H9 (cell line): ENCODE measurements around the gene KAT2B. TPM values are rescaled to one million over a fixed set of nuclear protein-coding genes. Genes with fewer than 3 reads are reported as not detected.

Source experiments
- DNase-seq: peaks from one replicate; pipeline ENCODE4 v3.0.0-alpha.2; 2017
- H2AFZ ChIP-seq: one replicate; pipeline ENCODE4 v1.6.1; 2013; ENCODE audit warnings: mild to moderate bottlenecking, low read length, control low read depth, moderate library complexity
- H2AK5ac ChIP-seq: 2 replicates; pipeline ENCODE4 v1.6.1; 2013; ENCODE audit warnings: low read length, control low read depth, mixed read lengths; ENCODE audit not compliant: insufficient read length
- H2BK120ac ChIP-seq: one replicate; pipeline ENCODE4 v1.6.1; 2013; ENCODE audit warnings: low read depth, mild to moderate bottlenecking, low read length, control low read depth, inconsistent platforms; ENCODE audit not compliant: poor library complexity, severe bottlenecking
- H2BK12ac ChIP-seq: 2 replicates; pipeline ENCODE4 v1.6.1; 2013; ENCODE audit warnings: low read length, control low read depth, mixed read lengths, low read depth; ENCODE audit not compliant: insufficient read length
- H2BK15ac ChIP-seq: 2 replicates; pipeline ENCODE4 v1.6.1; 2013; ENCODE audit warnings: low read depth, low read length, control low read depth
- H2BK20ac ChIP-seq: one replicate; pipeline ENCODE4 v1.6.1; 2013; ENCODE audit warnings: low read depth, mild to moderate bottlenecking, low read length, control low read depth, inconsistent platforms; ENCODE audit not compliant: poor library complexity, severe bottlenecking
- H2BK5ac ChIP-seq: 2 replicates; pipeline ENCODE4 v1.6.1; 2013; ENCODE audit warnings: low read length, control low read depth, mixed read lengths; ENCODE audit not compliant: insufficient read length
- H3K14ac ChIP-seq: 2 replicates; pipeline ENCODE4 v1.6.1; 2013; ENCODE audit warnings: low read length, control low read depth; ENCODE audit not compliant: insufficient read depth
- H3K18ac ChIP-seq: 2 replicates; pipeline ENCODE4 v1.6.1; 2013; ENCODE audit warnings: low read depth, mild to moderate bottlenecking, mixed read lengths, low read length, control low read depth; ENCODE audit not compliant: insufficient read length
- H3K23ac ChIP-seq: 2 replicates; pipeline ENCODE4 v1.6.1; 2013; ENCODE audit warnings: low read length, control low read depth, mixed read lengths, low read depth; ENCODE audit not compliant: insufficient read length
- H3K23me2 ChIP-seq: 2 replicates; pipeline ENCODE4 v1.6.1; 2013; ENCODE audit warnings: low read depth, mild to moderate bottlenecking, mixed read lengths, low read length, control low read depth; ENCODE audit not compliant: insufficient read length, poor library complexity, severe bottlenecking
- H3K27ac ChIP-seq: 2 replicates; pipeline ENCODE4 v1.5.1; 2013; ENCODE audit warnings: low read length, control low read depth, mixed read lengths, low read depth; ENCODE audit not compliant: insufficient read length
- H3K27me3 ChIP-seq: 2 replicates; pipeline ENCODE4 v1.6.1; 2013; ENCODE audit warnings: low read length, control low read depth, inconsistent platforms; ENCODE audit not compliant: insufficient read depth
- H3K4ac ChIP-seq: 2 replicates; pipeline ENCODE4 v1.6.1; 2013; ENCODE audit warnings: low read depth, mild to moderate bottlenecking, control low read depth, inconsistent platforms, low read length, moderate library complexity
- H3K4me1 ChIP-seq: 2 replicates; pipeline ENCODE4 v1.6.1; 2013; ENCODE audit warnings: low read length, control low read depth, inconsistent platforms; ENCODE audit not compliant: insufficient read depth
- H3K4me2 ChIP-seq: 2 replicates; pipeline ENCODE4 v1.6.1; 2013; ENCODE audit warnings: low read length, control low read depth, mixed read lengths; ENCODE audit not compliant: insufficient read length, insufficient read depth
- H3K56ac ChIP-seq: 2 replicates; pipeline ENCODE4 v1.6.1; 2013; ENCODE audit warnings: low read depth, mild to moderate bottlenecking, mixed read lengths, low read length, control low read depth; ENCODE audit not compliant: insufficient read length
- H3K79me1 ChIP-seq: 2 replicates; pipeline ENCODE4 v1.6.1; 2013; ENCODE audit warnings: low read depth, mild to moderate bottlenecking, moderate library complexity, low read length, control low read depth, inconsistent platforms; ENCODE audit not compliant: insufficient read depth, poor library complexity, severe bottlenecking
- H3K79me2 ChIP-seq: 2 replicates; pipeline ENCODE4 v1.6.1; 2013; ENCODE audit warnings: low read length, control low read depth, inconsistent platforms; ENCODE audit not compliant: insufficient read depth
- H3K9ac ChIP-seq: 2 replicates; pipeline ENCODE4 v1.6.1; 2013; ENCODE audit warnings: low read length, control low read depth, mixed read lengths; ENCODE audit not compliant: insufficient read length; ENCODE audit errors: extremely low read depth
- H3K9me3 ChIP-seq: one replicate; pipeline ENCODE4 v1.6.1; 2013; ENCODE audit warnings: low read depth, low read length, inconsistent platforms; ENCODE audit not compliant: control insufficient read depth
- H3T11ph ChIP-seq: one replicate; pipeline ENCODE4 v1.6.1; 2013; ENCODE audit warnings: mild to moderate bottlenecking, low read length, control low read depth, inconsistent platforms
- H4K20me1 ChIP-seq: one replicate; pipeline ENCODE4 v1.6.1; 2013; ENCODE audit not compliant: control insufficient read depth, insufficient read length, insufficient read depth
- H4K5ac ChIP-seq: 2 replicates; pipeline ENCODE4 v1.6.1; 2013; ENCODE audit warnings: low read depth, mild to moderate bottlenecking, mixed read lengths, low read length, control low read depth; ENCODE audit not compliant: insufficient read length
- H4K8ac ChIP-seq: replicated peaks from 2 replicates; pipeline ENCODE4 v1.6.1; 2013; ENCODE audit warnings: low read length, control low read depth, mixed read lengths, low read depth; ENCODE audit not compliant: insufficient read length
- H4K91ac ChIP-seq: 2 replicates; pipeline ENCODE4 v1.6.1; 2013; ENCODE audit warnings: low read depth, mild to moderate bottlenecking, moderate library complexity, mixed read lengths, low read length, control low read depth; ENCODE audit not compliant: insufficient read length
- H3K27ac Mint-ChIP-seq, 3 experiments: 2 replicates in 2 of 3; 3 replicates in 1 of 3; pipeline ENCODE4 v1.8.0; 2020 to 2021; ENCODE audit warnings: mixed read lengths in 3 of 3, mild to moderate bottlenecking in 1 of 3, moderate library complexity in 1 of 3
- H3K27me3 Mint-ChIP-seq: 2 replicates; pipeline ENCODE4 v1.8.0; 2021; ENCODE audit warnings: low read depth, mild to moderate bottlenecking, moderate library complexity, mixed read lengths
- H3K36me3 Mint-ChIP-seq, 3 experiments: 2 replicates in 2 of 3; 3 replicates in 1 of 3; pipeline ENCODE4 v1.8.0; 2020 to 2021; ENCODE audit warnings: low read depth in 3 of 3, mixed read lengths in 3 of 3; ENCODE audit not compliant: insufficient read depth in 1 of 3
- H3K4me1 Mint-ChIP-seq, 2 experiments: 2 replicates each; pipeline ENCODE4 v1.8.0; 2020; ENCODE audit warnings: mixed read lengths in 2 of 2
- H3K4me3 Mint-ChIP-seq, 2 experiments: 2 replicates in 1 of 2; 3 replicates in 1 of 2; pipeline ENCODE4 v1.8.0; 2020 to 2021; ENCODE audit warnings: mild to moderate bottlenecking in 2 of 2, mixed read lengths in 2 of 2, moderate library complexity in 1 of 2
- H3K9me3 Mint-ChIP-seq, 2 experiments: 2 replicates in 1 of 2; 3 replicates in 1 of 2; pipeline ENCODE4 v1.8.0; 2020; ENCODE audit warnings: mild to moderate bottlenecking in 2 of 2, mixed read lengths in 2 of 2, moderate library complexity in 1 of 2
- WGBS: extraction: QIAGEN DNeasy Blood & Tissue Kit; methylation state at CpG from one replicate; pipeline ENCODE4 v1.1.7; 2013; ENCODE audit warnings: missing lambda C conversion rate, low lambda C conversion rate, mixed read lengths; ENCODE audit not compliant: insufficient read length; ENCODE audit errors: extremely low coverage; 5-methylcytosine and 5-hydroxymethylcytosine counted together
- total RNA-seq: library from RNA; stranded (reverse); gene quantifications from 2 replicates; pipeline ENCODE4 v1.2.1, GENCODE V29; 2021
- TF ChIP-seq, protein P1 (sequence below): fragments of 200-600 bp; sonication (generic); conservative IDR thresholded peaks from 3 replicates; pipeline ENCODE4 v1.8.0; 2021; ENCODE audit warnings: antibody characterized with exemption, mild to moderate bottlenecking

Gene KAT2B
- total RNA-seq, 1 experiment from 2014 or later: 6.3 TPM

DNA sequence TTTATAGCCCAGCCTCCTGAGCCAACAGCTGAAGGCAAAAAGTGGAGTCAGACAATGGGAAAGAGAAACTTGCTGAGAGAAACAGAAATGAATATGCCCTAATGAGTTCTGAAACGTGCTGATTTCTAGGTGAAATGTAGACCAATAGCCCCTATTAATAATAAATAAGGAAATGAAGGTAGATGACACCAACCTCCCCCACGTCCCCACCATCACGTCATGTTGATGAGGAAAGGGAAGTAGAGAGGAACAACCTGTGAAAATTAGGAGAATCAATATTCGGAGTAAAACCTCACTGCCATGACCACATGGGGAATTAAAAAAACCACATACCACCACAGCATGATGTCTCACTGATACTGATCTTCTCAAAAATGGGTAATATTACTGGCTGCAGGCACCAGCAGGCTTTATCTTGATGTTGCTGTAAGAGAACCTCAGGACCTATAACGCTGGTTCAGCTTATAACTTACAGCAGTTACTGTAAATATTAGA, 64.0 kb downstream of the KAT2B start:
- H3K79me2 ChIP-seq: no peaks in the 10 kb centered on the region
- H4K20me1 ChIP-seq: no peaks in the 10 kb centered on the region
- no peak overlapping the region for H2BK120ac ChIP-seq
- H3K27me3 Mint-ChIP-seq: no peaks in the 10 kb centered on the region
- peaks cover 0 to 4% of the 10 kb centered on the region in 2 experiments; a peak in 1 of 4 replicates for H3K4me1 Mint-ChIP-seq
- H3K79me1 ChIP-seq: no peaks in the 10 kb centered on the region
- no peaks in the 10 kb centered on the region for H3K36me3 Mint-ChIP-seq
- no peaks in the 10 kb centered on the region for H3K9me3 Mint-ChIP-seq
- H3T11ph ChIP-seq: no peak overlapping the region
- no peak overlapping the region for H3K18ac ChIP-seq
- TF ChIP-seq, protein P1, sequence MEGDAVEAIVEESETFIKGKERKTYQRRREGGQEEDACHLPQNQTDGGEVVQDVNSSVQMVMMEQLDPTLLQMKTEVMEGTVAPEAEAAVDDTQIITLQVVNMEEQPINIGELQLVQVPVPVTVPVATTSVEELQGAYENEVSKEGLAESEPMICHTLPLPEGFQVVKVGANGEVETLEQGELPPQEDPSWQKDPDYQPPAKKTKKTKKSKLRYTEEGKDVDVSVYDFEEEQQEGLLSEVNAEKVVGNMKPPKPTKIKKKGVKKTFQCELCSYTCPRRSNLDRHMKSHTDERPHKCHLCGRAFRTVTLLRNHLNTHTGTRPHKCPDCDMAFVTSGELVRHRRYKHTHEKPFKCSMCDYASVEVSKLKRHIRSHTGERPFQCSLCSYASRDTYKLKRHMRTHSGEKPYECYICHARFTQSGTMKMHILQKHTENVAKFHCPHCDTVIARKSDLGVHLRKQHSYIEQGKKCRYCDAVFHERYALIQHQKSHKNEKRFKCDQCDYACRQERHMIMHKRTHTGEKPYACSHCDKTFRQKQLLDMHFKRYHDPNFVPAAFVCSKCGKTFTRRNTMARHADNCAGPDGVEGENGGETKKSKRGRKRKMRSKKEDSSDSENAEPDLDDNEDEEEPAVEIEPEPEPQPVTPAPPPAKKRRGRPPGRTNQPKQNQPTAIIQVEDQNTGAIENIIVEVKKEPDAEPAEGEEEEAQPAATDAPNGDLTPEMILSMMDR: no peak
- H3K4ac ChIP-seq: no peak overlapping the region
- no peak overlapping the region for H2AK5ac ChIP-seq
- no peak overlapping the region for H3K4me3 Mint-ChIP-seq
- H2AFZ ChIP-seq: no peak overlapping the region
- H3K4me1 ChIP-seq: no peaks in the 10 kb centered on the region
- H4K91ac ChIP-seq: no peak overlapping the region
- no peak overlapping the region for H2BK5ac ChIP-seq
- no peak overlapping the region for H3K27ac ChIP-seq
- DNase-seq: no peak
- no peak overlapping the region for H3K23ac ChIP-seq
- no peaks in the 10 kb centered on the region for H3K23me2 ChIP-seq
- H3K27ac Mint-ChIP-seq: no peak overlapping the region; a peak in 1 of 7 replicates
- WGBS: no CpG with 5 or more reads among the region's 5 CpGs
- H4K5ac ChIP-seq: no peak overlapping the region
- no peak overlapping the region for H3K9ac ChIP-seq
- no peak overlapping the region for H3K56ac ChIP-seq
- no peak overlapping the region for H2BK12ac ChIP-seq
- no peak overlapping the region for H4K8ac ChIP-seq
- no peaks in the 10 kb centered on the region for H3K9me3 ChIP-seq
- H3K14ac ChIP-seq: no peak overlapping the region
- no peak overlapping the region for H2BK20ac ChIP-seq
- no peak overlapping the region for H2BK15ac ChIP-seq
- H3K27me3 ChIP-seq: no peaks in the 10 kb centered on the region
- no peak overlapping the region for H3K4me2 ChIP-seq
